GM12874 (cell line): ENCODE data around the gene MST1R.
A peak's percentile ranks its signal among the peaks of the same experiment; 100 is the strongest.

Source experiments
- CTCF ChIP-seq: IDR thresholded peaks from 2 replicates; pipeline ENCODE4 v1.5.1; 2011; ENCODE audit warnings: low read depth, mild to moderate bottlenecking, control low read depth, low read length, moderate library complexity; ENCODE audit not compliant: insufficient read depth

MST1R gene

GRCh38 chr3:49906073-49906743 is 2.5 kb upstream of the MST1R start:
- TF ChIP-seq CTCF, result peak; percentile 79

- no peak for TF ChIP-seq CTCF
Observed at GRCh38 chr3:49902511-49903345, 945 bp downstream of the MST1R start.

DNA sequence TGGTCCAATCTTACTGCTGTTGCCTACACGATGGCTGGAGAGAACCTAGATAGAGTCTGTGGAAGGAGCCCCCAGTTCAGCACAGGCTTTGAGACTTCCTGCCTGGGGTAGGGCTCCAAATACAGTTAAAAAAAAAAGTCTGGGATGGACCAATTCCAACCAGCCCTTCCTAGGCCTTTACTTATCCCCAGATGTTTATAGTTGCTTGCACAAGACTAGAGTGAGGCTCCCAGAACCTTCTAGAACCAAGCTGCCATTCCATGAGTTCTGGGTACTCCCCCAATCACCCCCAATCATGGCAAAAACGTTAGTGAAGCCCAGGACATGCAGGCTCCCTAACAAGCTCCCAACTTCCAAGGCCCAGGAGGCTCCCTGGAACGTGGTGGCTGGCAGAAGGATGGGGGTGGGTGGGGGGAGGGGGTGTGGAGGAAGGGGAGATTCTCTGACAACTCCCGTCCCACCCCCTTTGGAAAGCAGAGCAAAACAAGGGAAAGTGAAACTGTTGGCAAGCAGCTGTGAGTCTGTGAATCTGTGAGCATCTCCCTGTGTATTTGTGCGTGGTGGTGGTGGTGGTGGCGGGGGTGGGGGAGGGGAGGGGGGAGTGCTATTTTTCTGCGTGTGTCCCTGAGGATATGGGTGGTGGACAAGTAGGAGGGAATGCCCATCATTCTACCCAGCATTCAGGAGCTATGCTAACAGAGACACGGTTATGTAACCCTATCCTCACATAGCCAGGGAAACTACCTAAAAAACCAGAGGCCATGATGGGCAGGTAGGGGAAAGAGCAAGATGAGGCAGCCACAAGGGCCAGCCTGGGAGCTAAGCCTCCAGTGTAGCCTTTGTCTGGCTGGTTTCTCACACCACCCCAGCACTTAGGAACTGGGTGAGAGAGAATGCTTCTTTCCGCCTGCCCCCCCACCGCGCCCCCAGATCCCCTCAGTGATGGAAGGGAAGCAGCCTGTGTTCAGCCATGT is 2.0 kb downstream of the MST1R start:
- TF ChIP-seq CTCF, result no peak

DNA sequence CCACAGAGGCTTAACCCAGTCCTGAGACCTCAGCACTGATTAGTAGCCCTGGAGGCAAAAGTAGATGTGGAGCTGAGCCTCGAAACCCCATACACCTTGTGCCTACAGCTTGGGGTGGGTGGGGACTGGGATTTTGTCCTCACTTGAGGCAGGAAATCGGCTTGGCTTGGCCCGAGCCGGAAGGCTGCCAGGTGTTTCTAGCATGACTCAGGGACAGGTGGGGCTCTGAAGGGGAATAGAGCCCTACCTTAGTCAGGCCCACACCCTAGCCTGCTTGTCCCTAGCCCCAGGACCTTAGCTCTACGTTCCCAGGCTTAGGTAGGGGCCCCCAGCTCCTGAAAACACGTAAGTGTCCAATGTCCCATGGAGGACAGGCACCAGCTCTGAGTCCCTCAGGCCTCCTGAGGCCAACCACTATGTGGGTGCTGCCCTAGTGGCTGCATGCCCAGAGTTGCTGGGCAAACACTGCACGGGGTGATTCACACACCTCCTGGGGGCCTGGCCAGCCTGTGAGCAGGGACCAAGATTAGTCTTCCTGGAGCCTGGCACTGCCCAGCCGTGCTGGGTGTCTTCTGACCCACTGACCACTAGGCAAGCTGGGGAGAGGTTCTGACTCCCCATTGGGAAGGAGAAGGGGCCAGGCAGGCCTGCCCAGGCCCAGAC is 3.1 kb downstream of the MST1R start:
- no peak for TF ChIP-seq CTCF

GRCh38 chr3:49899815-49900214 is 3.9 kb downstream of the MST1R start:
- peak; percentile 49 for TF ChIP-seq CTCF

DNA sequence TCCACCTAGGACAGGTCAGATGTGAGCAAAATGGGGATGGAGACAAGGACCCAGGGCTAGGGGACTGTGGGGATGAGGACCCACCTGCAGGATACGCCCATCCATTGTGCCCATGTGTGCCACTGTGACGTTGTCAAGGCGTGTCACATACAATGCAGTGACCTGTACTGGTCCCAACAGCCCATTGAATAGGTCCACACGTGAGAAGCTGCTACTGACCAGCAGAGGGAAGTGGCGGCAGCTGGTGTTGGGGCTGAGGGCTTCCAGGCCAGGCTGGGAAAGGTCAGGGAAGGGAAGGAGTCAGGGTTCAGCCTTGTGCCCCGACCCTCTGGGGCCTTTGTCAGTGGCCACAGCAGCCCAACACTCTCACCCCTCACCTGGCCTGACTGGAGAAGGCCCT is 4.7 kb downstream of the MST1R start:
- no peak for TF ChIP-seq CTCF

- no peak for TF ChIP-seq CTCF
Observed at GRCh38 chr3:49896345-49896744, 7.3 kb downstream of the MST1R start.
